ENCODE results near the gene OR2A5. TPM values are rescaled to one million over a fixed set of nuclear protein-coding genes. Genes with fewer than 3 reads are reported as not detected.

Gene OR2A5
- total and polyA plus RNA-seq, 2 of the 8 experiments (the other 6 are each of a cell fraction or from before 2014, with no cell fraction given) = not detected

DNA sequence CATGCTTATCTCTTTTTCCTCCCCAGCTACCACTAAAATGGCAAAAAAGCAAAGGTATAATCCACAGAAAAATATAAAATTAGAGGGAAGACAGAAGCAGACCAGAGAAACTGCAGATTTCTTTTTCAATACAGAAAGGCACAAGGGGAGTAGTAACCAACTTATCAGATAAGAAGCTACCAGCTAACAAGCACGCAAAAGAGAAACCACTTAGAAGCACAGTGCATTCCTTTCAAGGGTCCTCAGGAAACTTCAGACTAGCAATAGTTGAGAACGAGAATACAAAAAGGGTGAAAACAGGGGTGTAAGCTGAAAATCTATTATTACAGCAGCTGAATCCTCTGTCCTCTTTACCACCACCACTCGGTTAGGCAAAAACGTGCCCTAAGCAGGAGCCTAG is 9.9 kb upstream of the OR2A5 start:
- no peak overlapping the region for H3K14ac ChIP-seq (ENCODE audit: insufficient read length)
- ChIA-PET CTCF (ENCODE audit: partially characterized antibody) (interaction anchor here (1.5 to 2.4 kb wide), 2 partner anchors 11 to 25 kb away, joined by 4 to 8 read pairs; no protein-coding TSS in a partner anchor), POLR2A (ENCODE audit: partially characterized antibody) (no interaction called here)
- no peaks in the 10 kb centered on the region for H3K23me2 ChIP-seq (ENCODE audit: low read depth, low read length)
- no peak overlapping the region for H3K9ac ChIP-seq (replicated peaks in 1 of 4; ENCODE audit: extremely low read depth in 1 of 4, low read depth in 3 of 4, low read length in 3 of 4)
- no peak overlapping the region for H4K8ac ChIP-seq (ENCODE audit: extremely low read depth, insufficient read depth, low read length)
- H3K56ac ChIP-seq (replicated peaks; ENCODE audit: insufficient read length, low read depth, low read length) = no peak overlapping the region
- no peak overlapping the region for H2BK20ac ChIP-seq (ENCODE audit: low read length)
- no peaks in the 10 kb centered on the region for H3K79me2 ChIP-seq (ENCODE audit: control insufficient read depth in 1 of 2, insufficient read depth in 2 of 2, low read length in 2 of 2)
- H3K4ac ChIP-seq (replicated peaks; ENCODE audit: insufficient read length, low read depth, low read length) = no peak overlapping the region
- H3K4me3 ChIP-seq (ENCODE audit: extremely low read depth in 1 of 4, insufficient read depth in 2 of 4, low read depth in 3 of 4, low read length in 4 of 4) = no peak overlapping the region
- no peak overlapping the region for H2BK15ac ChIP-seq (ENCODE audit: low read length)
- no peaks in the 10 kb centered on the region for H4K20me1 ChIP-seq (replicated peaks in 1 of 2; ENCODE audit: control insufficient read depth in 1 of 2, insufficient read depth in 2 of 2, low read length in 2 of 2)
- no peak overlapping the region for H3K23ac ChIP-seq (ENCODE audit: insufficient read length)
- H3K27ac ChIP-seq (ENCODE audit: low read depth, low read length) = no peak overlapping the region
- H2AFZ ChIP-seq (ENCODE audit: low read length) = no peak overlapping the region; the same call in 1 of the 2 replicates
- H3K4me1 ChIP-seq (replicated peaks in 1 of 4; ENCODE audit: control insufficient read depth in 3 of 4, insufficient read depth in 4 of 4, low read length in 3 of 4) = no peaks in the 10 kb centered on the region
- FAIRE-seq = no peak
- 83% methylated on average over 4 of the region's 4 CpGs; no CpG with 5 or more reads in 1 of the 2 experiments for WGBS, 2 experiments (ENCODE audit: extremely low coverage in 1 of 2, insufficient coverage in 1 of 2, insufficient read length in 1 of 2, insufficient replicate concordance in 2 of 2, low coverage in 1 of 2, low lambda C conversion rate in 2 of 2, missing lambda C conversion rate in 1 of 2)
- no peaks in the 10 kb centered on the region for H3K27me3 ChIP-seq (replicated peaks in 1 of 4; ENCODE audit: control insufficient read depth in 3 of 4, extremely low read depth in 1 of 4, insufficient read depth in 3 of 4, low read length in 3 of 4)
- H4K91ac ChIP-seq (replicated peaks; ENCODE audit: insufficient read length, low read length) = no peak overlapping the region
- H3K79me1 ChIP-seq (ENCODE audit: low read depth, low read length) = no peaks in the 10 kb centered on the region
- no peak overlapping the region for H4K5ac ChIP-seq (ENCODE audit: insufficient read length, low read depth, low read length)
- no peaks in the 10 kb centered on the region for H3K9me3 ChIP-seq (ENCODE audit: insufficient read depth in 2 of 2, low read depth in 1 of 2, low read length in 1 of 2)
- H2BK5ac ChIP-seq (ENCODE audit: low read depth, low read length) = no peak overlapping the region
- no peak overlapping the region for H3K4me2 ChIP-seq (ENCODE audit: insufficient read depth in 1 of 2, low read depth in 2 of 2, low read length in 2 of 2)
- H2BK120ac ChIP-seq (replicated peaks; ENCODE audit: low read depth, low read length) = no peak overlapping the region
- no peak overlapping the region for H2BK12ac ChIP-seq (ENCODE audit: low read depth, low read length)
- no peak overlapping the region for H3K18ac ChIP-seq (ENCODE audit: extremely low read depth, low read length)
- no peak for DNase-seq (ENCODE audit: low read depth in 1 of 2, low spot score in 2 of 2)
- H3K36me3 ChIP-seq (ENCODE audit: control insufficient read depth in 2 of 4, insufficient read depth in 4 of 4, low read length in 3 of 4) = no peaks in the 10 kb centered on the region
- no peak overlapping the region for H2AK5ac ChIP-seq (ENCODE audit: low read depth, low read length)
- TF ChIP-seq SRF (IDR thresholded peaks at IDR 0.05; ENCODE audit: low read depth, low read length) = no peak
- TF ChIP-seq, protein P1, sequence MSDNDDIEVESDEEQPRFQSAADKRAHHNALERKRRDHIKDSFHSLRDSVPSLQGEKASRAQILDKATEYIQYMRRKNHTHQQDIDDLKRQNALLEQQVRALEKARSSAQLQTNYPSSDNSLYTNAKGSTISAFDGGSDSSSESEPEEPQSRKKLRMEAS (IDR thresholded peaks at IDR 0.05) = no peak

Measured in H1 (cell line).